Measurements from ENCODE around the gene ARHGEF11. TPM values are rescaled to one million over a fixed set of nuclear protein-coding genes. Genes with fewer than 3 reads are reported as not detected.

The ARHGEF11 gene
- 29.9 TPM for total RNA-seq
- long read RNA-seq, full-length matches to known transcripts = 1 of 48 reads
- long read RNA-seq, partial matches to known transcripts = 34 of 48 reads
- long read RNA-seq, other reads (novel, unspliced or antisense) = 13 of 48 reads

- intact Hi-C loops (cut with DNase I) = loop anchor here (10.0 kb wide), 1 partner anchor 61 kb away; no protein-coding TSS in a partner anchor
- ATAC-seq (ENCODE audit: poor library complexity) (peak; percentile 98), DNase-seq (peak; percentile 95)
Observed at GRCh38 chr1:157045250-157046218, at the start of gene ARHGEF11. Gene ARHGEF11, minus strand, starts transcription at chr1:157045742. Its CDS starts 1,412 bp downstream, at chr1:157044330.

GRCh38 chr1:157095091-157095490, 49.5 kb upstream of the ARHGEF11 start:
- intact Hi-C loops (cut with DNase I) = no loop called here
- no peak for ATAC-seq (ENCODE audit: poor library complexity)
- no peak for DNase-seq

- peak; percentile 65 for ATAC-seq (ENCODE audit: poor library complexity)
- intact Hi-C loops (cut with DNase I) = no loop called here
- peak; percentile 80 for DNase-seq
Observed at GRCh38 chr1:157092831-157093230, 47.3 kb upstream of the ARHGEF11 start.

GRCh38 chr1:157091668-157092273, 46.2 kb upstream of the ARHGEF11 start:
- ATAC-seq (ENCODE audit: poor library complexity) (no peak), DNase-seq (no peak)
- intact Hi-C loops (cut with DNase I) = no loop called here

- intact Hi-C loops (cut with DNase I) = no loop called here
- ATAC-seq (ENCODE audit: poor library complexity) = no peak
- no peak for DNase-seq
Observed at GRCh38 chr1:157091186-157091585, 45.6 kb upstream of the ARHGEF11 start.

GRCh38 chr1:157090771-157091170, 45.2 kb upstream of the ARHGEF11 start:
- DNase-seq (no peak), ATAC-seq (ENCODE audit: poor library complexity) (no peak)
- intact Hi-C loops (cut with DNase I) = loop anchor here (1.0 kb wide), 1 partner anchor 66 kb away; no protein-coding TSS in a partner anchor

- DNase-seq (peak; percentile 93), ATAC-seq (ENCODE audit: poor library complexity) (peak; percentile 92)
- intact Hi-C loops (cut with DNase I) = loop anchor here (1.0 kb wide), 1 partner anchor 66 kb away; no protein-coding TSS in a partner anchor
Observed at GRCh38 chr1:157090196-157090647, 44.7 kb upstream of the ARHGEF11 start.

GRCh38 chr1:157089789-157090188, 44.2 kb upstream of the ARHGEF11 start:
- no peak for ATAC-seq (ENCODE audit: poor library complexity)
- no peak for DNase-seq
- intact Hi-C loops (cut with DNase I) = loop anchor here (1.0 kb wide), 1 partner anchor 67 kb away; no protein-coding TSS in a partner anchor

GRCh38 chr1:157088607-157089006, 43.1 kb upstream of the ARHGEF11 start:
- ATAC-seq (ENCODE audit: poor library complexity) = no peak
- intact Hi-C loops (cut with DNase I) = no loop called here
- DNase-seq = no peak

- intact Hi-C loops (cut with DNase I) = no loop called here
- ATAC-seq (ENCODE audit: poor library complexity) = no peak
- DNase-seq = no peak
Observed at GRCh38 chr1:157087030-157087429, 41.5 kb upstream of the ARHGEF11 start.

GRCh38 chr1:157086299-157086698, 40.8 kb upstream of the ARHGEF11 start:
- DNase-seq (no peak), ATAC-seq (ENCODE audit: poor library complexity) (no peak)
- intact Hi-C loops (cut with DNase I) = no loop called here

GRCh38 chr1:157085421-157085820, 39.9 kb upstream of the ARHGEF11 start:
- ATAC-seq (ENCODE audit: poor library complexity) = no peak
- intact Hi-C loops (cut with DNase I) = no loop called here
- DNase-seq = no peak

- no peak for DNase-seq
- ATAC-seq (ENCODE audit: poor library complexity) = no peak
- intact Hi-C loops (cut with DNase I) = no loop called here
Observed at GRCh38 chr1:157084720-157085119, 39.2 kb upstream of the ARHGEF11 start.

GRCh38 chr1:157081707-157082106, 36.2 kb upstream of the ARHGEF11 start:
- ATAC-seq (ENCODE audit: poor library complexity) = no peak
- DNase-seq = no peak
- intact Hi-C loops (cut with DNase I) = no loop called here

- DNase-seq (no peak), ATAC-seq (ENCODE audit: poor library complexity) (no peak)
Observed at GRCh38 chr1:157080714-157081113, 35.2 kb upstream of the ARHGEF11 start.

GRCh38 chr1:157077394-157077793, 31.9 kb upstream of the ARHGEF11 start:
- ATAC-seq (ENCODE audit: poor library complexity) (no peak), DNase-seq (no peak)
- intact Hi-C loops (cut with DNase I) = loop anchor here (10.0 kb wide), 1 partner anchor 93 kb away; no protein-coding TSS in a partner anchor

More at GRCh38 chr1:157080714-157081113, 35.2 kb upstream of the ARHGEF11 start:
- intact Hi-C loops (cut with DNase I) = no loop called here

GRCh38 chr1:157073944-157074685, 28.6 kb upstream of the ARHGEF11 start:
- intact Hi-C loops (cut with DNase I) = loop anchor here (10.0 kb wide), 1 partner anchor 89 kb away; no protein-coding TSS in a partner anchor
- ATAC-seq (ENCODE audit: poor library complexity) = peak; percentile 70
- peak; percentile 86 for DNase-seq

GRCh38 chr1:157069601-157070000, 24.1 kb upstream of the ARHGEF11 start:
- intact Hi-C loops (cut with DNase I) = no loop called here
- ATAC-seq (ENCODE audit: poor library complexity) (no peak), DNase-seq (no peak)
